ENCODE measurements around the gene HBG2. TPM values are rescaled to one million over a fixed set of nuclear protein-coding genes. Genes with fewer than 3 reads are reported as not detected.
"Not testable (repeated sequence)": the region's sequence is repeated elsewhere in the genome, so short reads cannot be mapped to it uniquely, and the experiment has no call there.

HBG2 gene
- total RNA-seq (2014; rRNA removed; shearing (Covaris generic)) (not detected in 2 replicates), polyA plus RNA-seq (2016; fragmentation: Nextera tagmentation; extraction: Ambion mirVana) (not detected in 2 replicates)

GRCh38 chr11:5254646-5255413, at the start of gene HBG2:
Gene HBG2, minus strand, starts transcription at chr11:5254781. Its CDS starts 53 bp downstream, at chr11:5254728.
- H3K9me3 ChIP-seq (ENCODE audit: low read depth); H3K79me2 ChIP-seq (ENCODE audit: insufficient read depth); H3K4me1 ChIP-seq (ENCODE audit: insufficient read depth); H2AFZ ChIP-seq; H3K4me3 ChIP-seq; H3K4me2 ChIP-seq (ENCODE audit: unreplicated experiment); in situ Hi-C loops (cut with MboI); H4K20me1 ChIP-seq (ENCODE audit: insufficient read depth); DNase-seq; H3K27me3 ChIP-seq (replicated peaks; ENCODE audit: insufficient read depth); H3K9me2 ChIP-seq (ENCODE audit: insufficient read depth); H3K9ac ChIP-seq; H3F3A ChIP-seq (ENCODE audit: insufficient read depth); H3K27ac ChIP-seq; H3K36me3 ChIP-seq (ENCODE audit: low read depth): not testable (repeated sequence)
- 32 to 46% methylated on average over 4 of the region's 9 CpGs for WGBS, 2 experiments (ENCODE audit: low coverage in 1 of 2, low lambda C conversion rate in 2 of 2, missing lambda C conversion rate in 2 of 2)

- H3K4me2 ChIP-seq (ENCODE audit: unreplicated experiment): peak overlapping the region; percentile 6
- DNase-seq: peak; percentile 60
- no peaks in the 10 kb centered on the region for H3K27me3 ChIP-seq (replicated peaks; ENCODE audit: insufficient read depth)
- 0 out of 2 replicates have a peak, but pooled peaks cover 4% of the 10 kb centered on the region for H3K9me2 ChIP-seq (ENCODE audit: insufficient read depth)
- in situ Hi-C loops (cut with MboI): no loop called here
- 0 out of 2 replicates have a peak, but pooled peaks cover 20% of the 10 kb centered on the region for H3F3A ChIP-seq (ENCODE audit: insufficient read depth)
- H3K4me3 ChIP-seq: no peak overlapping the region
- H3K4me1 ChIP-seq (ENCODE audit: insufficient read depth): peaks cover 20% of the 10 kb centered on the region
- H2AFZ ChIP-seq: peak overlapping the region; percentile 55; the same call in 1 of the 2 replicates
- H4K20me1 ChIP-seq (ENCODE audit: insufficient read depth): no peaks in the 10 kb centered on the region
- H3K27ac ChIP-seq: peak overlapping the region; percentile 20
- no peak overlapping the region for H3K9ac ChIP-seq
- no peaks in the 10 kb centered on the region for H3K36me3 ChIP-seq (ENCODE audit: low read depth)
- 89 to 97% methylated on average over 1 of the region's 1 CpG for WGBS, 2 experiments (ENCODE audit: low coverage in 1 of 2, low lambda C conversion rate in 2 of 2, missing lambda C conversion rate in 2 of 2)
- no peaks in the 10 kb centered on the region for H3K9me3 ChIP-seq (ENCODE audit: low read depth)
- TF ChIP-seq EZH2 (IDR thresholded peaks at IDR 0.05; ENCODE audit: insufficient read depth, poor library complexity, severe bottlenecking): no peak
- no peak for TF ChIP-seq EZH2phosphoT487 (IDR thresholded peaks at IDR 0.05; ENCODE audit: insufficient read depth, low read depth)
- no peaks in the 10 kb centered on the region for H3K79me2 ChIP-seq (ENCODE audit: insufficient read depth)
These were observed 49.5 kb upstream of the HBG2 start for GRCh38 chr11:5304046-5304445.

- Histone ChIP-seq H3K36me3 (ENCODE audit: low read depth) (no peaks in the 10 kb centered on the region), H3K9me2 (ENCODE audit: insufficient read depth) (0 out of 2 replicates have a peak, but pooled peaks cover 4% of the 10 kb centered on the region), H3K27me3 (replicated peaks; ENCODE audit: insufficient read depth) (no peaks in the 10 kb centered on the region), H3K4me3 (no peak overlapping the region), H3K79me2 (ENCODE audit: insufficient read depth) (no peaks in the 10 kb centered on the region), H3F3A (ENCODE audit: insufficient read depth) (0 out of 2 replicates have a peak, but pooled peaks cover 20% of the 10 kb centered on the region), H3K4me1 (ENCODE audit: insufficient read depth) (peaks cover 20% of the 10 kb centered on the region), H3K9ac (no peak overlapping the region), H3K9me3 (ENCODE audit: low read depth) (no peaks in the 10 kb centered on the region), H4K20me1 (ENCODE audit: insufficient read depth) (no peaks in the 10 kb centered on the region), H3K4me2 (ENCODE audit: unreplicated experiment) (peak overlapping the region; percentile 44), H3K27ac (peak overlapping the region; percentile 20; the same call in 1 of the 2 replicates), H2AFZ (no peak overlapping the region)
- no peak for TF ChIP-seq EZH2phosphoT487 (IDR thresholded peaks at IDR 0.05; ENCODE audit: insufficient read depth, low read depth)
- no peak for TF ChIP-seq EZH2 (IDR thresholded peaks at IDR 0.05; ENCODE audit: insufficient read depth, poor library complexity, severe bottlenecking)
- DNase-seq: no peak
- 76% methylated on average over 5 of the region's 5 CpGs for whole genome bisulfite sequencing, 2 experiments (ENCODE audit: low coverage in 1 of 2, low lambda C conversion rate in 2 of 2, missing lambda C conversion rate in 2 of 2)
- in situ Hi-C loops (cut with MboI): no loop called here
These were observed 49.0 kb upstream of the HBG2 start for GRCh38 chr11:5303626-5304025.

GRCh38 chr11:5301846-5302245, 47.3 kb upstream of the HBG2 start, which contains the start of gene OR51B4:
Gene OR51B4, minus strand, starts transcription at chr11:5301946. Its CDS starts 0 bp downstream, at chr11:5301946.
- H2AFZ ChIP-seq: no peak within 1 kb of the TSS
- in situ Hi-C loops (cut with MboI): no loop called here
- no peaks in the 10 kb centered on the region for H3K79me2 ChIP-seq (ENCODE audit: insufficient read depth)
- H3K27me3 ChIP-seq (replicated peaks; ENCODE audit: insufficient read depth): no peaks in the 10 kb centered on the region
- no peak within 1 kb of the TSS for H3K4me3 ChIP-seq
- no peak within 1 kb of the TSS for H3K9ac ChIP-seq
- H3K36me3 ChIP-seq (ENCODE audit: low read depth): no peaks in the 10 kb centered on the region
- H3K27ac ChIP-seq: no peak within 1 kb of the TSS
- DNase-seq: no peak
- 78 to 79% methylated on average over 2 of the region's 2 CpGs for WGBS, 2 experiments (ENCODE audit: low coverage in 1 of 2, low lambda C conversion rate in 2 of 2, missing lambda C conversion rate in 2 of 2)
- H3K4me2 ChIP-seq (ENCODE audit: unreplicated experiment): no peak within 1 kb of the TSS
- H3K9me2 ChIP-seq (ENCODE audit: insufficient read depth): no peaks in the 10 kb centered on the region
- no peaks in the 10 kb centered on the region for H3K9me3 ChIP-seq (ENCODE audit: low read depth)
- H4K20me1 ChIP-seq (ENCODE audit: insufficient read depth): no peaks in the 10 kb centered on the region
- no peak for TF ChIP-seq EZH2 (IDR thresholded peaks at IDR 0.05; ENCODE audit: insufficient read depth, poor library complexity, severe bottlenecking)
- TF ChIP-seq EZH2phosphoT487 (IDR thresholded peaks at IDR 0.05; ENCODE audit: insufficient read depth, low read depth): no peak
- H3F3A ChIP-seq (ENCODE audit: insufficient read depth): 0 out of 2 replicates have a peak, but pooled peaks cover 20% of the 10 kb centered on the region
- peaks cover 28% of the 10 kb centered on the region for H3K4me1 ChIP-seq (ENCODE audit: insufficient read depth)

Data from GM23248 (cell line).